K562 (cell line): ENCODE results near the gene LHFPL5. TPM values are rescaled to one million over a fixed set of nuclear protein-coding genes. Genes with fewer than 3 reads are reported as not detected.

ENCODE experiments used
- ATF1 ChIP-seq, 2 experiments: fragments of 450-650 bp in 1 of 2; IDR thresholded peaks; 2 replicates each; pipeline ENCODE4 v1.6.1; 2016; ENCODE audit warnings: missing compliant biosample characterization in 1 of 2, missing genetic modification characterization in 1 of 2
- BRF1 ChIP-seq: IDR thresholded peaks from 3 replicates; pipeline ENCODE4 v1.6.1; 2011; ENCODE audit warnings: borderline replicate concordance, mild to moderate bottlenecking; ENCODE audit not compliant: insufficient read length; ENCODE audit errors: extremely low read depth
- NEUROD1 ChIP-seq: fragments of 150-350 bp; IDR thresholded peaks from 2 replicates; pipeline ENCODE4 v1.6.1; 2014; ENCODE audit warnings: borderline replicate concordance, low read length, low read depth; ENCODE audit not compliant: partially characterized antibody
- NR2C1 ChIP-seq, 2 experiments: fragments of 450-650 bp; IDR thresholded peaks; 2 replicates each; pipeline ENCODE4 v1.6.1; 2017; ENCODE audit warnings: mild to moderate bottlenecking in 2 of 2, antibody characterized with exemption in 1 of 2, inconsistent platforms in 1 of 2, missing compliant biosample characterization in 1 of 2, missing genetic modification characterization in 1 of 2
- NR2C2 ChIP-seq, 2 experiments: fragments of 200-800 bp in 1 of 2; sonication (Bioruptor generic) in 1 of 2; sonication (generic) in 1 of 2; formaldehyde crosslinking in 1 of 2; IDR thresholded peaks; 2 replicates each; pipeline versions ENCODE4 v1.6.1 to v1.8.0; 2016 to 2022; ENCODE audit warnings: mild to moderate bottlenecking in 1 of 2, missing compliant biosample characterization in 1 of 2, missing genetic modification characterization in 1 of 2, missing genetic modification reagents in 1 of 2
- ZNF280B ChIP-seq: fragments of 250-450 bp; sonication (Bioruptor Pico); IDR thresholded peaks from 2 replicates; pipeline ENCODE4 v1.5.1; 2021; ENCODE audit warnings: mild to moderate bottlenecking
- ZNF449 ChIP-seq: fragments of 250-450 bp; sonication (Bioruptor Pico); IDR thresholded peaks from 2 replicates; pipeline ENCODE4 v1.8.0; 2022; ENCODE audit warnings: moderate library complexity, mild to moderate bottlenecking, inconsistent platforms
- polyA plus RNA-seq, 8 experiments: library from polyadenylated mRNA; depleted of rRNA in 4 of 8; stranded (reverse) in 5 of 8; unstranded in 3 of 8; fragments of >200 nt; fragmentation: Nextera tagmentation in 2 of 8; fragmentation: Illumina TruSeq in 1 of 8; extraction: Ambion mirVana in 2 of 8; extraction: Trizol in 1 of 8; gene quantifications; 2 replicates each; pipeline versions ENCODE4 v1.2.1 to v1.2.3, GENCODE V29; 2011 to 2014; ENCODE audit warnings: inconsistent platforms in 1 of 8, missing spikeins in 1 of 8
- total RNA-seq, 7 experiments: library from RNA; depleted of rRNA in 6 of 7; stranded (reverse); fragments of >200 nt in 6 of 7; fragmentation: Illumina TruSeq in 2 of 7; extraction: Trizol in 2 of 7; gene quantifications; 2 replicates each; pipeline versions ENCODE4 v1.2.1 to v1.2.3, GENCODE V29; 2011 to 2021; ENCODE audit warnings: low replicate concordance in 1 of 7
- TF ChIP-seq, protein P1 (sequence below), 2 experiments: fragments of 450-650 bp in 1 of 2; sonication (generic) in 1 of 2; formaldehyde crosslinking in 1 of 2; IDR thresholded peaks; 2 replicates each; pipeline versions ENCODE4 v1.7.1 to v1.9.0; 2016 to 2022; ENCODE audit warnings: inconsistent platforms in 1 of 2, mild to moderate bottlenecking in 1 of 2, missing genetic modification reagents in 1 of 2
- TF ChIP-seq, protein P2 (sequence below): IDR thresholded peaks from 2 replicates; pipeline ENCODE4 v1.6.1; 2012; ENCODE audit warnings: low read depth, low read length, improper control_type of control experiment, borderline replicate concordance

The LHFPL5 gene
- total and polyA plus RNA-seq, 9 of the 15 experiments (the other 6 are each of a cell fraction or from before 2014, with no cell fraction given), result not detected

- TF ChIP-seq BRF1, result no peak
- TF ChIP-seq, protein P1, sequence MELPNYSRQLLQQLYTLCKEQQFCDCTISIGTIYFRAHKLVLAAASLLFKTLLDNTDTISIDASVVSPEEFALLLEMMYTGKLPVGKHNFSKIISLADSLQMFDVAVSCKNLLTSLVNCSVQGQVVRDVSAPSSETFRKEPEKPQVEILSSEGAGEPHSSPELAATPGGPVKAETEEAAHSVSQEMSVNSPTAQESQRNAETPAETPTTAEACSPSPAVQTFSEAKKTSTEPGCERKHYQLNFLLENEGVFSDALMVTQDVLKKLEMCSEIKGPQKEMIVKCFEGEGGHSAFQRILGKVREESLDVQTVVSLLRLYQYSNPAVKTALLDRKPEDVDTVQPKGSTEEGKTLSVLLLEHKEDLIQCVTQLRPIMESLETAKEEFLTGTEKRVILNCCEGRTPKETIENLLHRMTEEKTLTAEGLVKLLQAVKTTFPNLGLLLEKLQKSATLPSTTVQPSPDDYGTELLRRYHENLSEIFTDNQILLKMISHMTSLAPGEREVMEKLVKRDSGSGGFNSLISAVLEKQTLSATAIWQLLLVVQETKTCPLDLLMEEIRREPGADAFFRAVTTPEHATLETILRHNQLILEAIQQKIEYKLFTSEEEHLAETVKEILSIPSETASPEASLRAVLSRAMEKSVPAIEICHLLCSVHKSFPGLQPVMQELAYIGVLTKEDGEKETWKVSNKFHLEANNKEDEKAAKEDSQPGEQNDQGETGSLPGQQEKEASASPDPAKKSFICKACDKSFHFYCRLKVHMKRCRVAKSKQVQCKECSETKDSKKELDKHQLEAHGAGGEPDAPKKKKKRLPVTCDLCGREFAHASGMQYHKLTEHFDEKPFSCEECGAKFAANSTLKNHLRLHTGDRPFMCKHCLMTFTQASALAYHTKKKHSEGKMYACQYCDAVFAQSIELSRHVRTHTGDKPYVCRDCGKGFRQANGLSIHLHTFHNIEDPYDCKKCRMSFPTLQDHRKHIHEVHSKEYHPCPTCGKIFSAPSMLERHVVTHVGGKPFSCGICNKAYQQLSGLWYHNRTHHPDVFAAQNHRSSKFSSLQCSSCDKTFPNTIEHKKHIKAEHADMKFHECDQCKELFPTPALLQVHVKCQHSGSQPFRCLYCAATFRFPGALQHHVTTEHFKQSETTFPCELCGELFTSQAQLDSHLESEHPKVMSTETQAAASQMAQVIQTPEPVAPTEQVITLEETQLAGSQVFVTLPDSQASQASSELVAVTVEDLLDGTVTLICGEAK (IDR thresholded peaks at IDR 0.05), result no peak
- TF ChIP-seq, protein P1 (CRISPR knock-in tag; IDR thresholded peaks at IDR 0.05), result no peak
- TF ChIP-seq ZNF449 (CRISPR knock-in tag), result no peak
- no peak for TF ChIP-seq ATF1 (CRISPR knock-in tag; IDR thresholded peaks at IDR 0.05)
- TF ChIP-seq ATF1 (tag; IDR thresholded peaks at IDR 0.05), result 0 out of 2 replicates have a peak, but pooled peaks have one; percentile 14
- no peak for TF ChIP-seq ZNF280B (CRISPR knock-in tag)
- TF ChIP-seq, protein P2, sequence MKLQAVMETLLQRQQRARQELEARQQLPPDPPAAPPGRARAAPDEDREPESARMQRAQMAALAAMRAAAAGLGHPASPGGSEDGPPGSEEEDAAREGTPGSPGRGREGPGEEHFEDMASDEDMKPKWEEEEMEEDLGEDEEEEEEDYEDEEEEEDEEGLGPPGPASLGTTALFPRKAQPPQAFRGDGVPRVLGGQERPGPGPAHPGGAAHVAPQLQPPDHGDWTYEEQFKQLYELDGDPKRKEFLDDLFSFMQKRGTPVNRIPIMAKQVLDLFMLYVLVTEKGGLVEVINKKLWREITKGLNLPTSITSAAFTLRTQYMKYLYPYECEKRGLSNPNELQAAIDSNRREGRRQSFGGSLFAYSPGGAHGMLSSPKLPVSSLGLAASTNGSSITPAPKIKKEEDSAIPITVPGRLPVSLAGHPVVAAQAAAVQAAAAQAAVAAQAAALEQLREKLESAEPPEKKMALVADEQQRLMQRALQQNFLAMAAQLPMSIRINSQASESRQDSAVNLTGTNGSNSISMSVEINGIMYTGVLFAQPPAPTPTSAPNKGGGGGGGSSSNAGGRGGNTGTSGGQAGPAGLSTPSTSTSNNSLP, result no peak
- no peak for TF ChIP-seq NEUROD1
- no peak for TF ChIP-seq NR2C2 (CRISPR knock-in tag; IDR thresholded peaks at IDR 0.05)
- TF ChIP-seq NR2C2 (tag; IDR thresholded peaks at IDR 0.05), result peak; percentile 67
- TF ChIP-seq NR2C1 (IDR thresholded peaks at IDR 0.05), result peak; percentile 64
- peak; percentile 59 for TF ChIP-seq NR2C1 (tag; IDR thresholded peaks at IDR 0.05)
Measured at GRCh38 chr6:35810971-35811698, 6.0 kb downstream of the LHFPL5 start (continued).
